CD4-positive, alpha-beta T cell treated with Interleukin-4 for 4 hours (primary cell): ENCODE results near the gene TPH1.

Experiments
- DNase-seq: peaks from one replicate; pipeline ENCODE4 v3.0.0-alpha.2; 2020

TPH1 gene

GRCh38 chr11:18046116-18046777 is at the start of gene TPH1:
TPH1 (minus strand) TSS chr11:18046269; CDS start chr11:18040762, 5,507 bp downstream.
- DNase-seq = no peak

GRCh38 chr11:18093959-18094358 is 47.9 kb upstream of the TPH1 start:
- no peak for DNase-seq

GRCh38 chr11:18091731-18092130 is 45.7 kb upstream of the TPH1 start:
- DNase-seq = no peak

- DNase-seq = no peak
Measured at GRCh38 chr11:18088966-18089365, 42.9 kb upstream of the TPH1 start.

GRCh38 chr11:18088366-18088765 is 42.3 kb upstream of the TPH1 start:
- DNase-seq = no peak

GRCh38 chr11:18081551-18081950 is 35.5 kb upstream of the TPH1 start:
- DNase-seq = no peak

GRCh38 chr11:18080451-18080850 is 34.4 kb upstream of the TPH1 start:
- DNase-seq = no peak

GRCh38 chr11:18078909-18079308 is 32.8 kb upstream of the TPH1 start:
- no peak for DNase-seq

- no peak for DNase-seq
Measured at GRCh38 chr11:18075444-18075843, 29.4 kb upstream of the TPH1 start.

GRCh38 chr11:18071098-18071705 is 25.1 kb upstream of the TPH1 start:
- no peak for DNase-seq

- no peak for DNase-seq
Measured at GRCh38 chr11:18067372-18067771, 21.3 kb upstream of the TPH1 start.

- DNase-seq = no peak
Measured at GRCh38 chr11:18066626-18067025, 20.6 kb upstream of the TPH1 start.

- DNase-seq = no peak
Measured at GRCh38 chr11:18065572-18065971, 19.5 kb upstream of the TPH1 start.

- DNase-seq = no peak
Measured at GRCh38 chr11:18064450-18065054, 18.5 kb upstream of the TPH1 start.

GRCh38 chr11:18063862-18064434 is 17.9 kb upstream of the TPH1 start:
- DNase-seq = no peak

GRCh38 chr11:18063125-18063524 is 17.1 kb upstream of the TPH1 start:
- DNase-seq = no peak

- DNase-seq = no peak
Measured at GRCh38 chr11:18061351-18061750, 15.3 kb upstream of the TPH1 start.

GRCh38 chr11:18056561-18057181 is 10.6 kb upstream of the TPH1 start:
- DNase-seq = no peak

GRCh38 chr11:18054511-18055103 is 8.5 kb upstream of the TPH1 start:
- no peak for DNase-seq

GRCh38 chr11:18050848-18051247 is 4.8 kb upstream of the TPH1 start:
- no peak for DNase-seq

- no peak for DNase-seq
Measured at GRCh38 chr11:18036456-18036855, 9.6 kb downstream of the TPH1 start.

GRCh38 chr11:18027475-18027874 is 18.6 kb downstream of the TPH1 start:
- no peak for DNase-seq

- no peak for DNase-seq
Measured at GRCh38 chr11:18022419-18022818, 23.6 kb downstream of the TPH1 start.
